GM19043 (cell line): ENCODE data around the gene FAM168B.

Experiments used
- ATAC-seq: cut with Tn5 transposase; IDR thresholded peaks from one replicate; pipeline ENCODE4 v1.9.1; 2021; ENCODE audit warnings: low read depth; ENCODE audit not compliant: unreplicated experiment

Gene FAM168B

GRCh38 chr2:131042148-131042775, 51.0 kb downstream of the FAM168B start:
- ATAC-seq: no peak

DNA sequence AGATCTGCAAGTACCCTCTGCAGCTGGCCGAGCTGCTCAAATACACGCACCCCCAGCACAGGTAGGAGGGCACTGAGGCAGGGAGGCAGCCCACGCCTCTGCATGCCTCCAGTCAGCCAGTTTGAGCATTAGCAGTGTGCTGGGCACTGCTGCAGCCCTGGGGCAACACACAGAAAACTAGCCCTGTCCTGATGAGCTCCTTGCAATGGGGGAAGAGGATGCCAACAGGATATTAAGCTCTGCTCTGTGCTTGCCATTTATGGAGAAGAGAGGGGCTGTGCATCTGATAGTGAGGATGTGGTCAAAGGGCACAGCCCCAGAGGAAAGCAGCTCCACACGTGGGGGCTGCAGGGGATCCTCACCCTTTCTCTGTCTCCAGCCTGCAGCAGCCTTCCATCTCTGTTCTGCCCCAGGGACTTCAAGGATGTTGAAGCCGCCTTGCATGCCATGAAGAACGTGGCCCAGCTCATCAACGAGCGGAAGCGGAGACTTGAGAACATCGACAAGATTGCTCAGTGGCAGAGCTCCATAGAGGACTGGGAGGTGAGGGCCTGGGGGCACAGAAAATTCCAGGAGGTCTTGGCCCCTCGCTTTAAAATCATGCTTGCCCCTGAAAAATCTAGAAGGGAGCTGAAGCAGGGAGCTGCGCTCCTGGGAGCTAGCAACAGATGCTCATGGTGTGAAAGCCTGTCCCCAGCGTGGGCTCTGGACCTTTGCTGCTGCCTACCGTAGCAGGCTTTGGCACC, 51.7 kb downstream of the FAM168B start:
- ATAC-seq: no peak

- ATAC-seq: no peak
Measured at GRCh38 chr2:131040661-131041401, 52.4 kb downstream of the FAM168B start.

DNA sequence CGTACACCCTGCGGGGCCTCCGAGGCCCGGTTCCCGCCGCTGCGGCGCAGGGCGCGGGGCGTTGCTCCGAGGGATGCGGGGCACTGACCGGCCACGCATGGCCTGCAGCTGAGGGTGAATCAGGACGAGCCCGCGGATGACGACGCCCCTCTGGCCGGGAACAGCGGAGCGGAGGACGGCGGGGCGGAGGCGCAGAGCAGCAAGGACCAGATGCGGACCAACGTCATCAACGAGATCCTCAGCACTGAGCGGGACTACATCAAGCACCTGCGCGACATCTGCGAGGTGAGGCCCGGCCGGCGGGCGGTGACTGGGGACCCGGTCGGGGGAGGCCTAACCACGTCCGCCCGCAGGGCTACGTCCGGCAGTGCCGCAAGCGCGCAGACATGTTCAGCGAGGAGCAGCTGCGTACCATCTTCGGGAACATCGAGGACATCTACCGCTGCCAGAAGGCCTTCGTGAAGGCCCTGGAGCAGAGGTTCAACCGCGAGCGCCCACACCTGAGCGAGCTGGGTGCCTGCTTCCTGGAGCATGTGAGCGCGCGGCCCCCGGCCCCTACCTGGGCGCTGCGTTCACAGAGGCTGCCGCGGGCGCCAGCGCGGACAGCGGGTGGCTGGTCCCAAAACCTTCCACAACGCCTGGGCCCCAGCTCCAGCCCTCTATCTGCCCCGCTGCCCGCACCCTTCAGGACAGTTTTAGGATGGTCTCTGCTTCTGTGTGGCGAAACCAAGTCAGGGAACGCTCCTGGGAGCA, 53.2 kb downstream of the FAM168B start:
- peak; percentile 51 for ATAC-seq

GRCh38 chr2:131039535-131039907, 53.7 kb downstream of the FAM168B start:
- ATAC-seq: no peak

- no peak for ATAC-seq
Measured at GRCh38 chr2:131039101-131039440, 54.2 kb downstream of the FAM168B start.

DNA sequence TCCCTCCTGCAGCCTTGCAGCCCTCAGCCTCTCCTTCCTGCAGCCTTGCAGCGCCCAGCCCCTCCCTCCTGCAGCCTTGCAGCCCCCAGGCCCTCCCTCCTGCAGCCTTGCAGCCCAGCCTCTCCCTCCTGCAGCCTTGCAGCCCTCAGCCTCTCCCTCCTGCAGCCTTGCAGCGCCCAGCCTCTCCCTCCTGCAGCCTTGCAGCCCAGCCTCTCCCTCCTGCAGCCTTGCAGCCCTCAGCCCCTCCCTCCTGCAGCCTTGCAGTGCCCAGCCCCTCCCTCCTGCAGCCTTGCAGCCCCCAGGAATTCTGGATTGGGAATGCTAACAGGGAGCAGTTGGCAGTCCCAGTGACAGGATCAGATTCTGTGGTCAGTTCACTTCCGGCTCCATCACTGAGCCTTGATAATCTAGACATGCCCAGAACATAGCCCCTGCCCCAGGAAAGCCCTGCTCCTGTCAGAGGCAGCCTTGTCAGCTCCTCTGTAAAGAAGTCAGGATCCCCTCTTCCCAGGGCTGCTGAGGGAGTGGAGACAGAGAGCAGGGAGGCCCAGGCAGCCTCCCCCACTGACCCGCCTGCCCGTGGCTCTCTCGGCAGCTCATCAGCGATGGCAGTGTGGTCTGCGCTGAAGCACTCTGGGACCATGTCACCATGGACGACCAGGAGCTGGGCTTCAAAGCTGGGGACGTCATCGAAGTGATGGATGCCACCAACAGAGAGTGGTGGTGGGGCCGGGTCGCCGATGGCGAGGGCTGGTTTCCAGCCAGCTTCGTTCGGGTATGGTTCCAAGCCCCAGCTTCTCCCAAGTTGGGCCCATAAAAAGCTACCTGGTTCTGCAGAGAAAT, 54.8 kb downstream of the FAM168B start:
- ATAC-seq: no peak

- no peak for ATAC-seq
Measured at GRCh38 chr2:131037398-131038257, 55.6 kb downstream of the FAM168B start.

- no peak for ATAC-seq
Measured at GRCh38 chr2:131036696-131037397, 56.4 kb downstream of the FAM168B start.

- no peak for ATAC-seq
Measured at GRCh38 chr2:131036269-131036668, 57.0 kb downstream of the FAM168B start.

DNA sequence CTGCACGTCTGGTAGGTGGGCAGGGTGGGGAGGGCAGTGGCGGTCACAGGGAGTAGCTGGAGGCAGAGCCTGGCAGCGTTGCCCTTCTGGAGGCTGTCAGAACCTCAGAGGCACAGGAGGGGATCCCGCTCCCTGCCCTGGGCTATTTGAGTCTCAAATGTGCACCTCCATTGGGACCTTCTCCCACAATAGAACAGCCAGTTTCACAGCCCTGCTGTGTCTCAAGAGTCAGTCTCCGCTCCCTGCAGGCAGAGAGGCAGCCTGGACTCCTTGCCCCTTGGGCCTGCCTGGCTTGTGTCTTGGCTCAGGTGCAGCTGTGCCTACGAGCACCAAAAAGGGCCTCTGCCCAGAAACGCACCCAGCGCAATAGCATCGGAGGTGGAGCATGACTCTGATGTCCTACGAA, 57.4 kb downstream of the FAM168B start:
- no peak for ATAC-seq

GRCh38 chr2:131035112-131035825, 58.0 kb downstream of the FAM168B start:
- ATAC-seq: no peak

- ATAC-seq: no peak
Measured at GRCh38 chr2:131034122-131035051, 58.9 kb downstream of the FAM168B start.

DNA sequence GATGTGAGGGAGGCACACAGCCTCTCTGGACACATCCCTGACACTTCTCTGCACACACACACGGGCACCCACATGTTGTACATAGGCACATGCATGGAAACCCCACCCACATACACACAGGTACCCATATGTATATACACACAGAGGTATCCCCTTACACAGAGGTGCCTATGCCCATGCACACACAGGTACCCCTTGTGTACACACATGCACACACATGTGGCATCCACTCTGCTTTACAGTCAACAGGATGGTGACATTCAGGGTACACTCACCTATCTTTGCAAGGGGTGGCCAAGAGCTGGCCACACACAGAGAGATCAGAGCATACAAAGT, 59.5 kb downstream of the FAM168B start:
- ATAC-seq: no peak

- ATAC-seq: no peak
Measured at GRCh38 chr2:131032393-131032836, 60.8 kb downstream of the FAM168B start.

DNA sequence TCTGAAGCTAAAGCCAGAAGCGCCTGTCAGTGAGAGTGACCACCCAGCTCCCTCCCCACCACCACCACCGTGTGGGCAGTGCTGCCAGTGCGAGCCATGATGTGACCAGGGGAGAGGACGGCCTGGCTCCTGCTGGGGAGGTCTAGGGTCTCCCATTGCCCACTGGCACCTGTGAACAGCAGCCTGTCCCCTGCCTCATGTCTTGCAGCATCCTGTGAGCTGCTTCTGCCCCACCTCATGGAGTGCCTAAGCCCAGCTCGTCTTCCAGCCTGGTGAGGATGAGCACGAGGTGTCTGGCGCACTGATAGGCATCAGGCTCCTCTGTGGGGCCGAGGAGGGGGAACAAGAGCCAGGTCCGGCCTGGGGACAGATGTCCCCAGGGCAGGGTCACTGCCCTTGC, 61.4 kb downstream of the FAM168B start:
- no peak for ATAC-seq

DNA sequence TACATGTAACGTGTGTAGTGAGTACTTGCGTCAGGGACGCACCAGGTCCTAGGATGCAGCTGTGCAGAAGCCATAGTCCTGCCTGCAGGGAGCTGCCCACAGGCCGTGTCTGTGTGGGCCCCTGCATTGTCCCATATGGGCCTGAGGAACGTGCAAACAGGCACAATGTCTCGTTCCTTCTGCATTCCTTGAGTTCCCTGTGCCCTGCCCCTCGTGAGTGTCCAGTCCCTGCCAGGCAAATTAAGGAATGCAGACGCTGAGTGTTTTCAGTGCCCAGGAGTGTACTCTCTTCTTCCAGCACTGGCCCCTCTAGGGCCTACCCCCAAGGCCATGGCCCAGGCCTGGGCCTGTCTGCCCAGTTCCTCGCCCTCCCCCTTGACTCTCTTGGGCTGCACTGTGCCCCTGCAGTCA, 61.8 kb downstream of the FAM168B start:
- ATAC-seq: no peak
